ENCODE data around the gene LRPAP1.

- TF ChIP-seq RAD21 (IDR thresholded peaks at IDR 0.05; ENCODE audit: low read depth) (no peak), CTCF (IDR thresholded peaks at IDR 0.05 in 2 of 3, conservative IDR thresholded peaks at IDR 0.05 in 1 of 3; ENCODE audit: borderline replicate concordance in 1 of 3, insufficient read depth in 1 of 3, low read depth in 2 of 3, low read length in 2 of 3) (no peak), MAX (IDR thresholded peaks at IDR 0.05) (no peak), SRF (IDR thresholded peaks at IDR 0.05; ENCODE audit: low read depth) (no peak), POLR2A (IDR thresholded peaks at IDR 0.05; ENCODE audit: borderline replicate concordance, extremely low read depth, insufficient read depth, insufficient read length) (no peak), YY1 (IDR thresholded peaks at IDR 0.05; ENCODE audit: extremely low read depth, insufficient replicate concordance, low read depth, low read length) (no peak), ZNF274 (IDR thresholded peaks at IDR 0.05; ENCODE audit: low read depth, low read length) (no peak), CEBPB (IDR thresholded peaks at IDR 0.05; ENCODE audit: low read depth) (no peak), SP1 (IDR thresholded peaks at IDR 0.05; ENCODE audit: low read depth) (no peak), ZBTB33 (IDR thresholded peaks at IDR 0.05; ENCODE audit: extremely low read depth, insufficient replicate concordance, low read length) (no peak)
Measured at GRCh38 chr4:3530663-3531254, 1.5 kb downstream of the LRPAP1 start.

All from HCT116 (cell line).